HG02884 (cell line): ENCODE results near the gene FAM227A.
"Not testable (repeated sequence)": the region's sequence is repeated elsewhere in the genome, so short reads cannot be mapped to it uniquely, and the experiment has no call there.

Source experiments
- ATAC-seq: cut with Tn5 transposase; IDR thresholded peaks from one replicate; pipeline ENCODE4 v1.9.1; 2021; ENCODE audit warnings: mild to moderate bottlenecking, moderate library complexity; ENCODE audit not compliant: unreplicated experiment

The FAM227A gene

GRCh38 chr22:38612217-38613006 lies 43.8 kb downstream of the FAM227A start:
- ATAC-seq = no peak

- ATAC-seq = no peak
These were observed 44.6 kb downstream of the FAM227A start for GRCh38 chr22:38611559-38611958.

- ATAC-seq = no peak
These were observed 46.0 kb downstream of the FAM227A start for GRCh38 chr22:38610234-38610633.

GRCh38 chr22:38608992-38609750 lies 47.0 kb downstream of the FAM227A start:
- no peak for ATAC-seq

- ATAC-seq = no peak
These were observed 48.5 kb downstream of the FAM227A start for GRCh38 chr22:38607680-38608079.

- ATAC-seq = no peak
These were observed 54.0 kb downstream of the FAM227A start for GRCh38 chr22:38602166-38602565.

GRCh38 chr22:38601221-38601764 lies 54.9 kb downstream of the FAM227A start:
- ATAC-seq = no peak

GRCh38 chr22:38599466-38599865 lies 56.7 kb downstream of the FAM227A start:
- no peak for ATAC-seq

GRCh38 chr22:38582923-38583322 lies 73.3 kb downstream of the FAM227A start:
- not testable (repeated sequence) for ATAC-seq

- no peak for ATAC-seq
These were observed 77.7 kb downstream of the FAM227A start for GRCh38 chr22:38578505-38578904.

- no peak for ATAC-seq
These were observed 84.1 kb downstream of the FAM227A start for GRCh38 chr22:38572065-38572464.

GRCh38 chr22:38570779-38571364 lies 85.3 kb downstream of the FAM227A start:
- ATAC-seq = no peak

GRCh38 chr22:38569972-38570778 lies 86.0 kb downstream of the FAM227A start, which contains the start of gene DMC1:
TSS of gene DMC1 (minus strand) at chr22:38570183. CDS start at chr22:38568256, 1,927 bp downstream.
- no peak for ATAC-seq

- no peak for ATAC-seq
These were observed 86.8 kb downstream of the FAM227A start for GRCh38 chr22:38569181-38569971.

GRCh38 chr22:38567531-38568285 lies 88.5 kb downstream of the FAM227A start:
- no peak for ATAC-seq

GRCh38 chr22:38566726-38567504 lies 89.3 kb downstream of the FAM227A start:
- ATAC-seq = no peak

- ATAC-seq = no peak
These were observed 90.8 kb downstream of the FAM227A start for GRCh38 chr22:38565441-38565840.

GRCh38 chr22:38564669-38565068 lies 91.5 kb downstream of the FAM227A start:
- ATAC-seq = no peak
